Measurements from ENCODE around the gene G2E3. TPM values are rescaled to one million over a fixed set of nuclear protein-coding genes. Genes with fewer than 3 reads are reported as not detected.
"Not testable (repeated sequence)": the region's sequence is repeated elsewhere in the genome, so short reads cannot be mapped to it uniquely, and the experiment has no call there.

Gene G2E3
- total and polyA plus RNA-seq, 4 donors: 19.4 to 29.5 (median 26.3) TPM

DNA sequence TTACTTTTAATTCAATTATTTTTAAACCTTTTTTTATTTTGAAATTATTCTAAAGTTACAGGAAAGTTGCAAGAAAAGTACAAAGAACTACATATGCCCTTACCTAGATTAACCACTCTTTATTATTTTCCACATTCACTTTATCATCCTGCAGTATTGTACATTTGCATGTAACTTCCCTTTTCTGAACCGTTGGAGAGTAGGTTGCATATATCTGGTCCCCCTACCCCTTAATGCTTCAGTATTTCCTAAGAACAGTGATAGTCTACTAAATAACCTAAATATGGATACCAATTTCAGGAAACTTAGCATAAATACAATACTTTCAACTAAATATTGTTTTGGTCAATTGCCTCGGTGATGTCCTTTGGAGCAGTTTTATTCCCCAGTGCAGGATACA is 15.0 kb downstream of the G2E3 start:
- WGBS (ENCODE audit: insufficient coverage): no CpG with 5 or more reads among the region's 2 CpGs
- no peaks in the 10 kb centered on the region for H3K27me3 ChIP-seq (ENCODE audit: control insufficient read depth, insufficient read depth, low read length)
- H3K27ac ChIP-seq (ENCODE audit: low read depth, low read length): no peak overlapping the region
- no peaks in the 10 kb centered on the region for H3K36me3 ChIP-seq (ENCODE audit: control insufficient read depth, insufficient read depth, low read length)
- DNase-seq (ENCODE audit: low read depth in 4 of 6, low spot score in 6 of 6): no peak
- H3K4me3 ChIP-seq (ENCODE audit: low read depth, low read length): no peak overlapping the region
- no peaks in the 10 kb centered on the region for H3K4me1 ChIP-seq (ENCODE audit: control insufficient read depth, insufficient read depth, low read length)
- H3K9me3 ChIP-seq (ENCODE audit: control insufficient read depth, insufficient read depth, low read length): no peaks in the 10 kb centered on the region

GRCh38 chr14:30574777-30575176 is 15.8 kb downstream of the G2E3 start:
- H3K9me3 ChIP-seq (ENCODE audit: control insufficient read depth, insufficient read depth, low read length); DNase-seq (ENCODE audit: low read depth in 4 of 6, low spot score in 6 of 6); H3K36me3 ChIP-seq (ENCODE audit: control insufficient read depth, insufficient read depth, low read length); H3K4me3 ChIP-seq (ENCODE audit: low read depth, low read length); H3K4me1 ChIP-seq (ENCODE audit: control insufficient read depth, insufficient read depth, low read length); H3K27ac ChIP-seq (ENCODE audit: low read depth, low read length); H3K27me3 ChIP-seq (ENCODE audit: control insufficient read depth, insufficient read depth, low read length): not testable (repeated sequence)
- WGBS (ENCODE audit: insufficient coverage): no CpG with 5 or more reads among the region's 3 CpGs

DNA sequence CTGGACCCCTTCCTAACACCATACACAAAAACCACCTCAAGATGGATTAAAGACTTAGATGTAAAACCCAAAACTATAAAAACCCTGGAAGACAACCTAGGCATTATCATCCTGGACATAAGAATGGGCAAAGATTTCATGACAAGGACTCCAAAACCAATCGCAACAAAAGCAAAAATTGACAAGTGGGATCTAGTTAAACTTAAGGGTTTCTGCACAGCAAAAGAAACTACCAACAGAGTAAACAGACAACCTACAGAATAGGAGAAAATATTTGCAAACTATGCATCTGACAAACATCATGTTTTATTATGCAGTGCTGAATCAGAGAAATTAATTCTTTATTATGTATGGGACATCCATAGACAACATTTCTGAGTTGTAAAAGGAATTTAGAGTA is 17.4 kb downstream of the G2E3 start:
- H3K4me1 ChIP-seq (ENCODE audit: control insufficient read depth, insufficient read depth, low read length); H3K9me3 ChIP-seq (ENCODE audit: control insufficient read depth, insufficient read depth, low read length); H3K36me3 ChIP-seq (ENCODE audit: control insufficient read depth, insufficient read depth, low read length); H3K27me3 ChIP-seq (ENCODE audit: control insufficient read depth, insufficient read depth, low read length); DNase-seq (ENCODE audit: low read depth in 4 of 6, low spot score in 6 of 6); H3K27ac ChIP-seq (ENCODE audit: low read depth, low read length); H3K4me3 ChIP-seq (ENCODE audit: low read depth, low read length): not testable (repeated sequence)
- WGBS (ENCODE audit: insufficient coverage): no CpG with 5 or more reads among the region's 1 CpG

DNA sequence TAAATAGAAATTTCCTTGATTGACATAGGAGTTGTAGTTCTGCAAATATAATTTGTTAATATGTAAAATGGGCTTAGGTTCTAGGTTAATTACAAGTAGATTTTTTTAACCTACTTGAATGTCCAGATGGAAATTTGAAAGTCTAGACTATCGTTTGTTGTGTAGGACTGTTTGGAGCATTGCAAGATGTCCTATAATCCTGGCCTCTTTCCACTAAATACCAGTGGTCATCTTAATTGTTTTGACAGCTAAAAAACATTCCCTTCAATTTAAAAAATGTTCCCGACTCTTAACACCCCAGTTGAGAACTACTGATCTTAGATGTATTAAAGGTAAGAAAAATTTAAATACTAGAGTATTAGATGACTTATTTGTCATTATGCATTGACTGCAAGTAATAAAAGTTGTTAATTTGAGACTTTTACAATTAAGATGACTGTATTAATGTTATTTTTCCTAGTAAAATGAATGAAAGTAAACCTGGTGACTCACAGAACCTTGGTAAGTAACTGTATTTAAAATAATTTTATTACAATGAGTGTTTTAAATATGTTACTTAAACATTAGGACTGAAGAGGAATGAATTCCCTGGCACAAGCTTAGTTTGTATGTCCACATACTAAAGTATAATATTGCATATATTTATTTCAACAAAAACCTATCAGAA is 21.8 kb downstream of the G2E3 start:
- no peak overlapping the region for H3K27ac ChIP-seq (ENCODE audit: low read depth, low read length)
- H3K36me3 ChIP-seq (ENCODE audit: control insufficient read depth, insufficient read depth, low read length): no peaks in the 10 kb centered on the region
- H3K4me1 ChIP-seq (ENCODE audit: control insufficient read depth, insufficient read depth, low read length): no peaks in the 10 kb centered on the region
- no peak overlapping the region for H3K4me3 ChIP-seq (ENCODE audit: low read depth, low read length)
- no CpG with 5 or more reads among the region's 2 CpGs for WGBS (ENCODE audit: insufficient coverage)
- no peak for DNase-seq (ENCODE audit: low read depth in 4 of 6, low spot score in 6 of 6)
- H3K27me3 ChIP-seq (ENCODE audit: control insufficient read depth, insufficient read depth, low read length): no peaks in the 10 kb centered on the region
- peaks cover 1% of the 10 kb centered on the region for H3K9me3 ChIP-seq (ENCODE audit: control insufficient read depth, insufficient read depth, low read length)

- no peak for DNase-seq (ENCODE audit: low read depth in 4 of 6, low spot score in 6 of 6)
- Histone ChIP-seq H3K9me3 (ENCODE audit: control insufficient read depth, insufficient read depth, low read length) (peaks cover 1% of the 10 kb centered on the region), H3K4me3 (ENCODE audit: low read depth, low read length) (no peak overlapping the region), H3K36me3 (ENCODE audit: control insufficient read depth, insufficient read depth, low read length) (no peaks in the 10 kb centered on the region), H3K27me3 (ENCODE audit: control insufficient read depth, insufficient read depth, low read length) (no peaks in the 10 kb centered on the region), H3K4me1 (ENCODE audit: control insufficient read depth, insufficient read depth, low read length) (no peaks in the 10 kb centered on the region), H3K27ac (ENCODE audit: low read depth, low read length) (no peak overlapping the region)
- WGBS (ENCODE audit: insufficient coverage): 86% methylated on average over 1 of the region's 7 CpGs
These were observed 22.3 kb downstream of the G2E3 start for GRCh38 chr14:30581283-30581625.

DNA sequence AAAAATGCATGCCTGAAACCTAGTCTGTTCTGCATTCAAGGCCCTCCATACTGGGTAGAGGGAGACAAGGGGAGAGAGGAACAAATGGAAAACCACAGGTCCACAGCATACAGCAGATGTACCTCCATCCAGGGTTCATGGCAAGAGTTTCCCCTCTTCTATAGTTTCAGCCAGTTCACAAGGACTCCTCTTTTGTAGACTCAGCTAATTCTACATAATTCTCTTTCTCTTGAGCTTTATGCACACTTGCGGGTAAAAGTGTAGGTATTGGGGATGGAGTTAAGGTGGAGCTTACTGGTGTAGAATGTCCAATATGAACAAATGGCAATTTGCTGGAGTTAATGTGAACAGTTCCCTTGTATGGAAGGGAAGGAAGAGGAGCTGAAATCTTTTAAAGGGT is 23.4 kb downstream of the G2E3 start:
- no peak overlapping the region for H3K27ac ChIP-seq (ENCODE audit: low read depth, low read length)
- peaks cover 1% of the 10 kb centered on the region for H3K9me3 ChIP-seq (ENCODE audit: control insufficient read depth, insufficient read depth, low read length)
- WGBS (ENCODE audit: insufficient coverage): no CpG with 5 or more reads among the region's 1 CpG
- DNase-seq (ENCODE audit: low read depth in 4 of 6, low spot score in 6 of 6): no peak
- no peak overlapping the region for H3K4me3 ChIP-seq (ENCODE audit: low read depth, low read length)
- no peaks in the 10 kb centered on the region for H3K36me3 ChIP-seq (ENCODE audit: control insufficient read depth, insufficient read depth, low read length)
- H3K27me3 ChIP-seq (ENCODE audit: control insufficient read depth, insufficient read depth, low read length): no peaks in the 10 kb centered on the region
- H3K4me1 ChIP-seq (ENCODE audit: control insufficient read depth, insufficient read depth, low read length): no peaks in the 10 kb centered on the region

- no peak for DNase-seq (ENCODE audit: low read depth in 4 of 6, low spot score in 6 of 6)
- Histone ChIP-seq H3K36me3 (ENCODE audit: control insufficient read depth, insufficient read depth, low read length) (no peaks in the 10 kb centered on the region), H3K27ac (ENCODE audit: low read depth, low read length) (no peak overlapping the region), H3K4me1 (ENCODE audit: control insufficient read depth, insufficient read depth, low read length) (no peaks in the 10 kb centered on the region), H3K4me3 (ENCODE audit: low read depth, low read length) (no peak overlapping the region), H3K27me3 (ENCODE audit: control insufficient read depth, insufficient read depth, low read length) (no peaks in the 10 kb centered on the region), H3K9me3 (ENCODE audit: control insufficient read depth, insufficient read depth, low read length) (peaks cover 1% of the 10 kb centered on the region)
These were observed 25.2 kb downstream of the G2E3 start for GRCh38 chr14:30584058-30584630.

DNA sequence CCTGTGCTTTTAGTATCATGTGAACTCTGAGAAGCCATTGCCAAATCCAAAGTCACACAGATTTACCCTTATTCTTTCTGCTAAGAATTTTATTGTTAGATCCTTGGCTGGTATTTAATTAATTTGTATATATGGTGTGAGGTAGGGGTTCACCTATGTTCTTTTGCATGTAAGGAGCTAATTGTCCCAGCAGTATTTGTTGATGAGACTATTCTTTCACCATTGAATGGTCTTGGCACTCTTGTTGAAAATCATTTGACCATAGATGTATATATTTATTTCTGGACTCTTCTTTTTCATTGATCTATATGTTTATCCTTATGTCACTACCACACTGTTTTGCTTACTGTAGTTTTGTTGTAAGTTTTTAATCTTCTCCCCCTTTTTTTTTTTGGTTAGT is 26.2 kb downstream of the G2E3 start:
- DNase-seq (ENCODE audit: low read depth in 4 of 6, low spot score in 6 of 6): no peak
- Histone ChIP-seq H3K4me3 (ENCODE audit: low read depth, low read length) (no peak overlapping the region), H3K4me1 (ENCODE audit: control insufficient read depth, insufficient read depth, low read length) (no peaks in the 10 kb centered on the region), H3K27ac (ENCODE audit: low read depth, low read length) (no peak overlapping the region), H3K9me3 (ENCODE audit: control insufficient read depth, insufficient read depth, low read length) (peaks cover 1% of the 10 kb centered on the region), H3K27me3 (ENCODE audit: control insufficient read depth, insufficient read depth, low read length) (no peaks in the 10 kb centered on the region), H3K36me3 (ENCODE audit: control insufficient read depth, insufficient read depth, low read length) (no peaks in the 10 kb centered on the region)

DNA sequence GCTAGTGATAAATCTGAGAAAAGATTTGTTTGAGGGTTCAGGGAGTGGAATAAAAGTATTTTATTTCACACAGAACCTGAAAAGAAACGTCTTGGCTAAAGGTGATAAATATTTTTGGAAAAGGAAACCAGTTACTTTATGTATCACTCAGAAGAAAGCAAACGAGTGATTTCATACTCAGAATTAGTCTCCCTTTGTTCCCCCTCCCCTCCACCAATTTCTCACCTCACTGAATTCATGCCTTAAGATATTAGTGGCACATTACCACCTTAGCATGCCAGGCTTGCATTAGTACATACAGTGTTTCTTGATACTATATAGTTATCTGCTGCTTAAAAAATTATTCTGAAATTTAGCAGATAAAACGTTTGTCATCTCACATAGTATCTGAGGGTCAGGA is 28.2 kb downstream of the G2E3 start:
- Histone ChIP-seq H3K9me3 (ENCODE audit: control insufficient read depth, insufficient read depth, low read length) (peaks cover 1% of the 10 kb centered on the region), H3K27me3 (ENCODE audit: control insufficient read depth, insufficient read depth, low read length) (no peaks in the 10 kb centered on the region), H3K4me1 (ENCODE audit: control insufficient read depth, insufficient read depth, low read length) (no peaks in the 10 kb centered on the region), H3K4me3 (ENCODE audit: low read depth, low read length) (no peak overlapping the region), H3K36me3 (ENCODE audit: control insufficient read depth, insufficient read depth, low read length) (no peaks in the 10 kb centered on the region), H3K27ac (ENCODE audit: low read depth, low read length) (no peak overlapping the region)
- 100% methylated on average over 1 of the region's 3 CpGs for WGBS (ENCODE audit: insufficient coverage)
- DNase-seq (ENCODE audit: low read depth in 4 of 6, low spot score in 6 of 6): no peak

- H3K9me3 ChIP-seq (ENCODE audit: control insufficient read depth, insufficient read depth, low read length): peaks cover 1% of the 10 kb centered on the region
- no peak overlapping the region for H3K27ac ChIP-seq (ENCODE audit: low read depth, low read length)
- H3K4me3 ChIP-seq (ENCODE audit: low read depth, low read length): no peak overlapping the region
- no peak for DNase-seq (ENCODE audit: low read depth in 4 of 6, low spot score in 6 of 6)
- no peaks in the 10 kb centered on the region for H3K4me1 ChIP-seq (ENCODE audit: control insufficient read depth, insufficient read depth, low read length)
- no peaks in the 10 kb centered on the region for H3K36me3 ChIP-seq (ENCODE audit: control insufficient read depth, insufficient read depth, low read length)
- no peaks in the 10 kb centered on the region for H3K27me3 ChIP-seq (ENCODE audit: control insufficient read depth, insufficient read depth, low read length)
These were observed 29.9 kb downstream of the G2E3 start for GRCh38 chr14:30588873-30589272.
